ENCODE results near the gene BICD2. TPM values are rescaled to one million over a fixed set of nuclear protein-coding genes. Genes with fewer than 3 reads are reported as not detected.

Gene BICD2
- total RNA-seq, 6 donors from 2014 or later: 33.8 to 50.1 (median 45.1) TPM

GRCh38 chr9:92707530-92707929 lies 57.1 kb downstream of the BICD2 start:
- no peak overlapping the region for H3K4me3 ChIP-seq
- peaks cover 0 to 9% (median 3%) of the 10 kb centered on the region in 4 donors for H3K4me1 ChIP-seq
- no peaks in the 10 kb centered on the region for H3K9me3 ChIP-seq
- TF ChIP-seq POLR2AphosphoS5 (IDR thresholded peaks at IDR 0.05) (no peak), CTCF (IDR thresholded peaks at IDR 0.05) (no peak), EP300 (IDR thresholded peaks at IDR 0.05) (no peak), POLR2A (IDR thresholded peaks at IDR 0.05) (no peak)
- H3K36me3 ChIP-seq: peaks cover 0 to 34% (median 15%) of the 10 kb centered on the region in 4 donors
- no peak for ATAC-seq (ENCODE audit: low FRiP score in 2 of 2)
- DNase-seq: no peak
- no peaks in the 10 kb centered on the region for H3K27me3 ChIP-seq
- no peak overlapping the region for H3K27ac ChIP-seq

GRCh38 chr9:92706218-92706940 lies 58.3 kb downstream of the BICD2 start:
- DNase-seq (no peak), ATAC-seq (ENCODE audit: low FRiP score in 2 of 2) (peak; percentile 43 to 45)
- 62 to 63% methylated on average over 3 of the region's 3 CpGs for WGBS, 2 donors
- no peaks in the 10 kb centered on the region for H3K27me3 ChIP-seq
- H3K27ac ChIP-seq: no peak overlapping the region
- no peaks in the 10 kb centered on the region for H3K4me1 ChIP-seq
- H3K9me3 ChIP-seq: no peaks in the 10 kb centered on the region
- no peak overlapping the region for H3K4me3 ChIP-seq
- no peak for TF ChIP-seq POLR2AphosphoS5 (IDR thresholded peaks at IDR 0.05)
- peak in 4 of 6 experiments; percentile 26 to 44 (median 41) for TF ChIP-seq CTCF (IDR thresholded peaks at IDR 0.05)
- H3K36me3 ChIP-seq: peaks cover 0 to 25% (median 14%) of the 10 kb centered on the region in 4 donors

- no peak overlapping the region for H3K4me3 ChIP-seq
- WGBS, 2 donors: 75 to 76% methylated on average over 2 of the region's 2 CpGs
- DNase-seq: no peak
- TF ChIP-seq POLR2A (IDR thresholded peaks at IDR 0.05): no peak
- no peak for TF ChIP-seq CTCF (IDR thresholded peaks at IDR 0.05)
- no peak for TF ChIP-seq POLR2AphosphoS5 (IDR thresholded peaks at IDR 0.05)
- TF ChIP-seq EP300 (IDR thresholded peaks at IDR 0.05): no peak
- peaks cover 0 to 6% (median 2%) of the 10 kb centered on the region in 4 donors for H3K36me3 ChIP-seq
- H3K27me3 ChIP-seq: no peaks in the 10 kb centered on the region
- H3K4me1 ChIP-seq: no peaks in the 10 kb centered on the region
- H3K27ac ChIP-seq: no peak overlapping the region
- no peak for ATAC-seq (ENCODE audit: low FRiP score in 2 of 2)
- H3K9me3 ChIP-seq: no peaks in the 10 kb centered on the region
These were observed 60.1 kb downstream of the BICD2 start for GRCh38 chr9:92704528-92704927.

DNA sequence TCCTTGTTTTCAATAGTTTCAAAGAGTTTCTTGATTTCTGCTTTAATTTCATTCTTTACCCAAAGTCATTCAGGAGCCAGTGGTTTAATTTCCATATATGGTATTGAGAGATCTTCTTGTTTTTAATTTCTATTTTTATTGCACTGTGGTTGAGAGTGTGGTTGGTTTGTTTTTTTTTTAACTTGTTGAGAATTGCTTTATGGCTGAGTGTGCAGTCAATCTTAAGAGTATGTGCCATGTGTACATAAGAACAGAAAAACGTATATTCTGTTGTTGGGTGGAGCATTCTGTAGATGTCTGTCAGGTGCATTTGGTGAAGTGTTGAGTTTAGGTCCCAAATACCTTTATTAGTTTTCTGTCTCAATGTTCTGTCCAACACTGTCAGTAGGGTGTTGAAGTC lies 68.0 kb downstream of the BICD2 start:
- WGBS, 2 donors: 62 to 82% methylated on average over 1 of the region's 1 CpG
- Histone ChIP-seq H3K36me3 (no peaks in the 10 kb centered on the region), H3K4me3 (no peak overlapping the region), H3K9me3 (peaks cover 0 to 15% (median 10%) of the 10 kb centered on the region in 4 donors), H3K27me3 (no peaks in the 10 kb centered on the region), H3K27ac (no peak overlapping the region), H3K4me1 (no peaks in the 10 kb centered on the region)
- TF ChIP-seq CTCF (IDR thresholded peaks at IDR 0.05) (no peak), POLR2AphosphoS5 (IDR thresholded peaks at IDR 0.05) (no peak), EP300 (IDR thresholded peaks at IDR 0.05) (no peak), POLR2A (IDR thresholded peaks at IDR 0.05) (no peak)
- DNase-seq (no peak), ATAC-seq (ENCODE audit: low FRiP score in 2 of 2) (no peak)

- no peak for TF ChIP-seq POLR2AphosphoS5 (IDR thresholded peaks at IDR 0.05)
- no peak for TF ChIP-seq POLR2A (IDR thresholded peaks at IDR 0.05)
- TF ChIP-seq CTCF (IDR thresholded peaks at IDR 0.05): no peak
- no peak for TF ChIP-seq EP300 (IDR thresholded peaks at IDR 0.05)
- Histone ChIP-seq H3K27me3 (no peaks in the 10 kb centered on the region), H3K36me3 (no peaks in the 10 kb centered on the region), H3K4me3 (no peak overlapping the region), H3K4me1 (no peaks in the 10 kb centered on the region), H3K27ac (no peak overlapping the region), H3K9me3 (peaks cover 0 to 19% (median 5%) of the 10 kb centered on the region in 4 donors)
- DNase-seq (no peak), ATAC-seq (ENCODE audit: low FRiP score in 2 of 2) (peak in 1 of 2 donors; percentile 50)
- 59 to 61% methylated on average over 3 of the region's 3 CpGs for WGBS, 2 donors
These were observed 77.7 kb downstream of the BICD2 start for GRCh38 chr9:92686954-92687353.

All from upper lobe of left lung (tissue), 6 donors.